Nephron progenitor cell (in vitro differentiated cells): ENCODE measurements around the gene SMIM13.

ENCODE experiments used
- DNase-seq: peaks from one replicate; pipeline ENCODE4 v3.0.0; 2021
- H3K27ac Mint-ChIP-seq: 2 replicates; pipeline ENCODE4 v1.8.0; 2021; ENCODE audit warnings: mild to moderate bottlenecking, moderate library complexity, mixed read lengths
- H3K27me3 Mint-ChIP-seq: 2 replicates; pipeline ENCODE4 v1.8.0; 2021; ENCODE audit warnings: mild to moderate bottlenecking, low read depth, mixed read lengths; ENCODE audit not compliant: poor library complexity
- H3K36me3 Mint-ChIP-seq: 2 replicates; pipeline ENCODE4 v1.8.0; 2021; ENCODE audit warnings: low read depth, mixed read lengths
- H3K4me1 Mint-ChIP-seq: 2 replicates; pipeline ENCODE4 v1.8.0; 2021; ENCODE audit warnings: mixed read lengths
- H3K4me3 Mint-ChIP-seq: 2 replicates; pipeline ENCODE4 v1.8.0; 2021; ENCODE audit warnings: mild to moderate bottlenecking, moderate library complexity, mixed read lengths
- H3K9me3 Mint-ChIP-seq: 2 replicates; pipeline ENCODE4 v1.8.0; 2021; ENCODE audit warnings: mild to moderate bottlenecking, moderate library complexity, mixed read lengths
- TF ChIP-seq, protein P1 (sequence below): fragments of 200-600 bp; sonication (generic); IDR thresholded peaks from 2 replicates; pipeline ENCODE4 v1.5.0; 2021; ENCODE audit warnings: antibody characterized with exemption

Gene SMIM13

DNA sequence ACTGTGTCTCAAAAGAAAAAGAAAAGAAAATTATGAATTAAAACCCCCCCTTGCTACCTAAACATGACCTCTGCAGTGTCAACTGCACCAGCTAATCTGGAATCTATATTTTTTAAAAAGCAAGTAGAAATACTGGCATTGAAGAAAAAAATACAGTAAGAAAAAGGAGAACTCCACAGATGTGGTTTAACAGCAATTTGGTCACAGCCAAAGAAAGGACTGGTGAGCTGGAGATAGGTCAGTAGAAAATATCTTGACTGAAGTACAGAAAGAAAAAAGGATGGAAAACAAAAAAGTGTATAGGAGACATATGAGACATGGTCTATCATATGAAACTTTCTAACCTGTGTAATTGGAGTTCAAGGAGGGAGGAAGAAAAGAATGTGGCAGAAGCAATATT, 62.0 kb downstream of the SMIM13 start:
- Mint-ChIP-seq H3K27ac (no peak overlapping the region), H3K9me3 (no peaks in the 10 kb centered on the region), H3K4me1 (peaks cover 7% of the 10 kb centered on the region), H3K4me3 (no peak overlapping the region), H3K27me3 (peaks cover 16% of the 10 kb centered on the region), H3K36me3 (no peaks in the 10 kb centered on the region)
- TF ChIP-seq, protein P1, sequence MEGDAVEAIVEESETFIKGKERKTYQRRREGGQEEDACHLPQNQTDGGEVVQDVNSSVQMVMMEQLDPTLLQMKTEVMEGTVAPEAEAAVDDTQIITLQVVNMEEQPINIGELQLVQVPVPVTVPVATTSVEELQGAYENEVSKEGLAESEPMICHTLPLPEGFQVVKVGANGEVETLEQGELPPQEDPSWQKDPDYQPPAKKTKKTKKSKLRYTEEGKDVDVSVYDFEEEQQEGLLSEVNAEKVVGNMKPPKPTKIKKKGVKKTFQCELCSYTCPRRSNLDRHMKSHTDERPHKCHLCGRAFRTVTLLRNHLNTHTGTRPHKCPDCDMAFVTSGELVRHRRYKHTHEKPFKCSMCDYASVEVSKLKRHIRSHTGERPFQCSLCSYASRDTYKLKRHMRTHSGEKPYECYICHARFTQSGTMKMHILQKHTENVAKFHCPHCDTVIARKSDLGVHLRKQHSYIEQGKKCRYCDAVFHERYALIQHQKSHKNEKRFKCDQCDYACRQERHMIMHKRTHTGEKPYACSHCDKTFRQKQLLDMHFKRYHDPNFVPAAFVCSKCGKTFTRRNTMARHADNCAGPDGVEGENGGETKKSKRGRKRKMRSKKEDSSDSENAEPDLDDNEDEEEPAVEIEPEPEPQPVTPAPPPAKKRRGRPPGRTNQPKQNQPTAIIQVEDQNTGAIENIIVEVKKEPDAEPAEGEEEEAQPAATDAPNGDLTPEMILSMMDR = no peak
- no peak for DNase-seq

DNA sequence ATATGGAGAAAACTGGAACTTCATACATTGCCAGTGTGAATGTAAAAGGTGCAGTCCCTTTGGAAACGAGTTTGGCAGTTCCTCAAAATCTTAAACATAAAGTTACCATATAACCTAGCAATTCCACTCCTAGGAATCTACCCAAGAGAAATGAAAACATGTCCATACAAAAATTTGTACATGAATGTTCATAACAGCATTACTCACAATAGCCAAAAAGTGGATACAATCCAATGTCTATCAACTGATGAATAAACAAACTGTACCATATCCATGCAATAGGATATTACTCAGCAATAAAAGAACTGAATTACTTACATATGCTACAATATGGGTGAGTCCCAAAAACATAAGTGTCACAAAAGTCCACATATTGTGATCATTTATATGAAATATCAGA, 66.6 kb downstream of the SMIM13 start:
- Mint-ChIP-seq H3K27ac (no peak overlapping the region), H3K9me3 (no peaks in the 10 kb centered on the region), H3K27me3 (peaks cover 5% of the 10 kb centered on the region), H3K4me3 (no peak overlapping the region), H3K36me3 (no peaks in the 10 kb centered on the region), H3K4me1 (peaks cover 16% of the 10 kb centered on the region)
- DNase-seq = no peak
- TF ChIP-seq, protein P1 = no peak

DNA sequence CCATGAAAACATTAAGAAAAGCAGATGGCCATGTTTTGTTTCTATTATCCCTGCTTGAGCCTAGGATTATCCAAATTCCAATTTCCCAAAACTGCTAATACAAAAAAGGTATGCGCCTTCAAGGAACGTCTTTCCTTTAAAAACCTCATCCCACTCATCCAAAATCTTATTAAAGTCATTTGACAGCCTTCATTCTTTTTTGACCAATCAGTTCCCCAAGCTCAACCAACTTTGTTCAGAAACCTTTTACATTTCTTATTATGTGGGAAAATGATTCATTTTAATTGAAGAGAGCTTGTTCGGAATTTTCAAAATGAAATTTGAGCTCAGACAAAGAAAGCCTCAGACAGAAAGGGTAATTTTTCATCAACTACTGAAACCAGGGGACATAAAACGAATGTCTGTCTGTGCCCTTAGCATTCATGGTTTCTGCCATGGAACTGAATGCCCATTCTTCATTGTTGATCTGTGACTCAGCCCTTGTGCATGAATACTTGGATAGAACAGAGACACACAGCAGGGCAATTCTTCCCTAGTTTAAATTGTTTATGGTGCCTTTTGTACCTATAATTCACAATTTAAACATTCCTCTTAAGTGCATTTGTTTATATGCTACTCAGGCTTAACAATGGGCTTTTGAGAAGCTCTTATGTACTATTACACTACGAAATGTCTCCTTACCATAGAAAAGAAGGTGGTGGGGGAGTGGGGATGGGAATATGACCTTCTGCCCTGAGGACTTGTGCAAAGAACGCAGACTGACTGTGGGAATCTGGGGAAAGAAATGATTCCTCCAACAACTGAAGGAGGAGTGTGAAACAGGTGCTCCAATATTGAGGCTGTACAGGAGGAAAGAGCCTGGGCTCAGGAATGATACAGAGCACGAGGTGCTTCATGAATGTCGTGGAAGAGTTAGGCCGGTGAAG, 67.7 kb downstream of the SMIM13 start:
- Mint-ChIP-seq H3K27ac (no peak overlapping the region), H3K4me1 (peaks cover 16% of the 10 kb centered on the region), H3K36me3 (no peaks in the 10 kb centered on the region), H3K27me3 (peaks cover 5% of the 10 kb centered on the region), H3K9me3 (no peaks in the 10 kb centered on the region), H3K4me3 (no peak overlapping the region)
- TF ChIP-seq, protein P1 = no peak
- DNase-seq = no peak

DNA sequence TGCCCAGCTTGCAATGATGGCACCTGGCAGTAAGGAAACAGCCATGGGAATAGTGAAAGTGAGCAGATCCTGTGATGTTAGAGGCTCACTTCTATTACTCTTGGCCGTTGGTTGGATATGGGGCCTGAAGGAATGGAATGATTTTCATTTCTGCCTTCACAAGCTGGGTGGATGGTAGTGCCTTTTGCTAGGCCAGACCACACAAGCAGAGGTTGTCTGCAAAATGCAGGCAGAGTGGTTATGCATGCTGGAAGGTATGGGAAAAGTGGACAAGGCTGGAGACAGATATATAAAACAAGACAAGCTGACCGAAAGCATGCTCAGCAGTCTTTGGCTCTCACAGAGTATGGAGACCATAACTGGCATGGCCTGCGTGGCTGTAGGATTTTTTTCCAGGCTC, 68.6 kb downstream of the SMIM13 start:
- Mint-ChIP-seq H3K27ac (no peak overlapping the region), H3K4me3 (no peak overlapping the region), H3K9me3 (no peaks in the 10 kb centered on the region), H3K27me3 (peaks cover 5% of the 10 kb centered on the region), H3K4me1 (peaks cover 16% of the 10 kb centered on the region), H3K36me3 (no peaks in the 10 kb centered on the region)
- TF ChIP-seq, protein P1 = no peak
- no peak for DNase-seq

DNA sequence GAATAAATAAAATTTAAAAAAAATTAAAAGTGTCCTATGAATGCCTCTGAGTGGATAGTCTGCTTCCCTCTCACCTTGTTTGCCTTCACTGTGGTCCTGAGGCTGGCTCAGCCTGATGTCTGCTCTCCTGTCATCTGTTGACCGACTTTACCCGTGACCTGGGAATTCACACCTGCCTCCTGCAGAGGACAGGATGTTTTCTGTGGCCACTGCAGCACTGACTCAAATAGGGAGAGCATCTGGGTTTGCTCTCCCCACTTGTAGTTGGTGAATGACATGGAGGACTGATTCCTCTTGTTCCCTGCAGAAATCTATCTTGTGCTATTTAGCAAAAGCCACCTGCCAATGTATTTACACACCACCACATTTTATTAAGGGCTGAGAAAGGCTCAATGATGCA, 70.3 kb downstream of the SMIM13 start:
- no peaks in the 10 kb centered on the region for H3K9me3 Mint-ChIP-seq
- H3K4me3 Mint-ChIP-seq = no peak overlapping the region
- H3K27me3 Mint-ChIP-seq = peaks cover 5% of the 10 kb centered on the region
- no peak overlapping the region for H3K27ac Mint-ChIP-seq
- H3K4me1 Mint-ChIP-seq = peaks cover 16% of the 10 kb centered on the region
- DNase-seq = no peak
- H3K36me3 Mint-ChIP-seq = no peaks in the 10 kb centered on the region
- TF ChIP-seq, protein P1 = no peak
